Gastroesophageal sphincter (tissue), 4 donors: Measurements from ENCODE around the gene CLPTM1L. TPM values are rescaled to one million over a fixed set of nuclear protein-coding genes. Genes with fewer than 3 reads are reported as not detected.
A peak's percentile ranks its signal among the peaks of the same experiment; 100 is the strongest.
"Not testable (repeated sequence)": the region's sequence is repeated elsewhere in the genome, so short reads cannot be mapped to it uniquely, and the experiment has no call there.

Source experiments
- ATAC-seq: fragments of 150-250 bp; one replicate; pipeline ENCODE4 v1.9.1; 2016; ENCODE audit warnings: mild to moderate bottlenecking, moderate library complexity
- H3K27ac ChIP-seq, 4 donors: fragments of 200-600 bp; sonication (generic) in 3 of 4; 1 replicate in 3 of 4; 2 replicates in 1 of 4; pipeline ENCODE4 v1.5.1; 2016 to 2019
- H3K27me3 ChIP-seq: fragments of 200-600 bp; sonication (generic); one replicate; pipeline ENCODE4 v1.5.1; 2019
- H3K36me3 ChIP-seq, 2 donors: fragments of 200-600 bp; sonication (generic); one replicate each; pipeline ENCODE4 v1.5.1; 2019; ENCODE audit warnings: control low read depth in 1 of 2
- H3K4me1 ChIP-seq, 3 donors: fragments of 200-600 bp; sonication (generic); 1 replicate in 2 of 3; 2 replicates in 1 of 3; pipeline ENCODE4 v1.5.1; 2016 to 2019; ENCODE audit warnings: control low read depth in 2 of 3
- H3K4me3 ChIP-seq, 2 donors: fragments of 200-600 bp; sonication (generic); one replicate each; pipeline ENCODE4 v1.5.1; 2019; ENCODE audit warnings: mild to moderate bottlenecking in 1 of 2, moderate library complexity in 1 of 2
- H3K9me3 ChIP-seq, 3 donors: fragments of 200-600 bp; sonication (generic); one replicate each; pipeline ENCODE4 v1.5.1; 2017 to 2019; ENCODE audit warnings: control low read depth in 2 of 3
- CTCF ChIP-seq, 4 experiments: fragments of 200-600 bp in 2 of 4; fragments of 450-650 bp in 2 of 4; sonication (generic) in 1 of 4; IDR thresholded peaks; one replicate each; pipeline ENCODE4 v1.5.1; 2017 to 2019; ENCODE audit warnings: antibody characterized with exemption in 4 of 4, mild to moderate bottlenecking in 2 of 4, moderate library complexity in 2 of 4
- EP300 ChIP-seq: sonication (generic); formaldehyde crosslinking; IDR thresholded peaks from one replicate; pipeline ENCODE4 v1.6.1; 2017; ENCODE audit warnings: antibody characterized with exemption, mild to moderate bottlenecking
- POLR2A ChIP-seq, 2 donors: fragments of 450-650 bp; IDR thresholded peaks; one replicate each; pipeline ENCODE4 v1.6.1; 2017; ENCODE audit warnings: antibody characterized with exemption in 2 of 2, mild to moderate bottlenecking in 2 of 2, moderate library complexity in 1 of 2
- POLR2AphosphoS5 ChIP-seq: sonication (generic); formaldehyde crosslinking; IDR thresholded peaks from one replicate; pipeline ENCODE4 v1.6.1; 2017; ENCODE audit warnings: antibody characterized with exemption
- WGBS, 2 donors: methylation state at CpG; one replicate each; pipeline ENCODE4 v1.1.5; 2018; ENCODE audit warnings: low coverage in 1 of 2; 5-methylcytosine and 5-hydroxymethylcytosine counted together
- total RNA-seq, 4 donors: library from RNA; depleted of rRNA; stranded (reverse); fragments of >200 nt; gene quantifications; one replicate each; pipeline ENCODE4 v1.1.0, GENCODE V29; 2016

The CLPTM1L gene
- total RNA-seq, 4 donors from 2014 or later, result 83.9 to 131 (median 92.2) TPM

- no peak for ATAC-seq
- no peak overlapping the region for H3K4me3 ChIP-seq
- no peaks in the 10 kb centered on the region for H3K4me1 ChIP-seq
- H3K27me3 ChIP-seq, result no peaks in the 10 kb centered on the region
- peaks cover 0 to 86% of the 10 kb centered on the region in 2 donors for H3K36me3 ChIP-seq
- no peaks in the 10 kb centered on the region for H3K9me3 ChIP-seq
- 75% methylated on average over 1 of the region's 9 CpGs; no CpG with 5 or more reads in 1 of the 2 donors for WGBS, 2 donors
- no peak for TF ChIP-seq CTCF (IDR thresholded peaks at IDR 0.05)
- no peak for TF ChIP-seq POLR2A (IDR thresholded peaks at IDR 0.05)
- TF ChIP-seq POLR2AphosphoS5, result no peak
- TF ChIP-seq EP300, result no peak
- peak overlapping the region in 1 of 4 donors; percentile 69 for H3K27ac ChIP-seq
These were observed 15.8 kb downstream of the CLPTM1L start for GRCh38 chr5:1329111-1329579.

DNA sequence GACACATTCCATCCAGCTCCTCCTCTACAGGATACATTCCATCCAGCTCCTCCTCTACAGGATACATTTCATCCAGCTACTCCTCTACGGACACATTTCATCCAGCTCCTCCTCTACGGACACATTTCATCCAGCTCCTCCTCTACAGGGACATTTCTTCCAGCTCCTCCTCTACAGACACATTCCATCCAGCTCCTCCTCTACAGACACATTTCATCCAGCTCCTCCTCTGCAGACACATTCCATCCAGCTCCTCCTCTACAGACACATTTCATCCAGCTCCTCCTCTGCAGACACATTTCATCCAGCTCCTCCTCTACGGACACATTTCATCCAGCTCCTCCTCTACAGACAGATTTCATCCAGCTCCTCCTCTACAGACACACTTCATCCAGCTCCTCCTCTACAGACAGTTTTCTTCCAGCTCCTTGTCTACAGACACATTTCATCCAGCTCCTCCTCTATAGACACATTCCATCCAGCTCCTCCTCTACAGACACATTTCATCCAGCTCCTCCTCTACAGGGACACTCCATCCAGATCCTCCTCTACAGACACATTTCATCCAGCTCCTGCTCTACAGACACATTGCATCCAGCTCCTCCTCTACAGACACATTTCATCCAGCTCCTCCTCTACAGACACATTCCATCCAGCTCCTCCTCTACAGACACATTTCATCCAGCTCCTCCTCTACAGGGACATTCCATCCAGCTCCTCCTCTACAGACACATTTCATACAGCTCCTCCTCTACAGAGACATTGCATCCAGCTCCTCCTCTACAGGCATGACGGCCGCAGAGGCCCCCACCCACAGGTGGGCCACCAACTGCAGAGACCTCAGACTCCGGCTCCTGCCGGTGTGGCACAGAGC, 16.4 kb downstream of the CLPTM1L start:
- Histone ChIP-seq H3K36me3 (peaks cover 0 to 86% of the 10 kb centered on the region in 2 donors), H3K27ac (peak overlapping the region in 2 of 4 donors; percentile 6 to 69)
- H3K4me1 ChIP-seq, ATAC-seq, H3K9me3 ChIP-seq, H3K4me3 ChIP-seq, H3K27me3 ChIP-seq: not testable (repeated sequence)
- WGBS, 2 donors, result 64 to 75% methylated on average over 5 to 6 of the region's 7 CpGs

DNA sequence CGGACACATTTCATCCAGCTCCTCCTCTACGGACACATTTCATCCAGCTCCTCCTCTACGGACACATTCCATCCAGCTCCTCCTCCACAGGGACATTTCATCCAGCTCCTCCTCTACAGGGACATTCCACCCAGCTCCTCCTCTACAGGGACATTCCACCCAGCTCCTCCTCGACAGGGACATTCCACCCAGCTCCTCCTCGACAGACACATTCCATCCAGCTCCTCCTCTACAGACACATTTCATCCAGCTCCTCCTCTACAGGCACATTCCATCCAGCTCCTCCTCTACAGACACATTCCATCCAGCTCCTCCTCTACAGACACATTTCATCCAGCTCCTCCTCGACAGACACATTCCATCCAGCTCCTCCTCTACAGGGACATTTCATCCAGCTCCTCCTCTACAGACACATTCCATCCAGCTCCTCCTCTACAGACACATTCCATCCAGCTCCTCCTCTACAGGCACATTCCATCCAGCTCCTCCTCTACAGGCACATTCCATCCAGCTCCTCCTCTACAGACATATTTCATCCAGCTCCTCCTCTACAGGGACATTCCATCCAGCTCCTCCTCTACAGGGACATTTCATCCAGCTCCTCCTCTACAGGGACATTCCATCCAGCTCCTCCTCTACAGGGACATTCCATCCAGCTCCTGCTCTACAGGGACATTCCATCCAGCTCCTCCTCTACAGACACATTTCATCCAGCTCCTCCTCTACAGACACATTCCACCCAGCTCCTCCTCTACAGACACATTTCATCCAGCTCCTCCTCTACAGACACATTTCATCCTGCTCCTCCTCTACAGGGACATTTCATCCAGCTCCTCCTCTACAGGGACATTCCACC, 17.8 kb downstream of the CLPTM1L start:
- H3K27me3 ChIP-seq, result not testable (repeated sequence)
- H3K36me3 ChIP-seq, result peaks cover 0 to 86% of the 10 kb centered on the region in 2 donors
- peak overlapping the region in 3 of 4 donors; percentile 32 to 79 (median 57) for H3K27ac ChIP-seq

DNA sequence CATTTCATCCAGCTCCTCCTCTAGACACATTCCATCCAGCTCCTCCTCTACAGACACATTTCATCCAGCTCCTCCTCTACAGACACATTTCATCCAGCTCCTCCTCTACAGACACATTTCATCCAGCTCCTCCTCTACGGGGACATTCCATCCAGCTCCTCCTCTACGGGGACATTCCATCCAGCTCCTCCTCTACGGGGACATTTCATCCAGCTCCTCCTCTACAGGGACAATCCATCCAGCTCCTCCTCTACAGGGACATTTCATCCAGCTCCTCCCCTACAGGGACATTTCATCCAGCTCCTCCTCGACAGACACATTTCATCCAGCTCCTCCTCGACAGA, 18.4 kb downstream of the CLPTM1L start:
- not testable (repeated sequence) for H3K4me3 ChIP-seq, H3K27me3 ChIP-seq, H3K4me1 ChIP-seq, H3K9me3 ChIP-seq, ATAC-seq
- WGBS, 2 donors, result 65 to 68% methylated on average over 5 of the region's 5 CpGs
- Histone ChIP-seq H3K27ac (peak overlapping the region in 2 of 4 donors; percentile 57 to 79), H3K36me3 (peaks cover 0 to 86% of the 10 kb centered on the region in 2 donors)

More for the DNA sequence above, 17.8 kb downstream of the CLPTM1L start:
- H3K4me1 ChIP-seq, H3K9me3 ChIP-seq, ATAC-seq, H3K4me3 ChIP-seq: not testable (repeated sequence)
- WGBS, 2 donors, result 31 to 61% methylated on average over 6 of the region's 6 CpGs

GRCh38 chr5:1325870-1326531, 18.9 kb downstream of the CLPTM1L start:
- Histone ChIP-seq H3K36me3 (peaks cover 0 to 86% of the 10 kb centered on the region in 2 donors), H3K4me3 (no peak overlapping the region), H3K27me3 (no peaks in the 10 kb centered on the region), H3K4me1 (no peaks in the 10 kb centered on the region), H3K27ac (peak overlapping the region in 1 of 4 donors; percentile 79), H3K9me3 (no peaks in the 10 kb centered on the region)
- TF ChIP-seq EP300, result no peak
- WGBS, 2 donors, result 68 to 90% methylated on average over 4 to 6 of the region's 22 CpGs
- ATAC-seq, result no peak

- Histone ChIP-seq H3K27me3 (no peaks in the 10 kb centered on the region), H3K36me3 (peaks cover 0 to 86% of the 10 kb centered on the region in 2 donors)
- 98% methylated on average over 8 of the region's 17 CpGs; no CpG with 5 or more reads in 1 of the 2 donors for WGBS, 2 donors
These were observed 19.6 kb downstream of the CLPTM1L start for GRCh38 chr5:1325191-1325741.

More at GRCh38 chr5:1325191-1325741, 19.6 kb downstream of the CLPTM1L start:
- Histone ChIP-seq H3K4me1 (no peaks in the 10 kb centered on the region), H3K4me3 (no peak overlapping the region), H3K27ac (no peak overlapping the region), H3K9me3 (no peaks in the 10 kb centered on the region)
- TF ChIP-seq EP300, result no peak
- no peak for TF ChIP-seq CTCF (IDR thresholded peaks at IDR 0.05)
- TF ChIP-seq POLR2A (IDR thresholded peaks at IDR 0.05), result no peak
- no peak for TF ChIP-seq POLR2AphosphoS5
- no peak for ATAC-seq
